Tongue (tissue), 2 donors: ENCODE measurements around the gene CYP2A7. TPM values are rescaled to one million over a fixed set of nuclear protein-coding genes. Genes with fewer than 3 reads are reported as not detected.
"Not testable (repeated sequence)": the region's sequence is repeated elsewhere in the genome, so short reads cannot be mapped to it uniquely, and the experiment has no call there.

Experiments used
- DNase-seq: peaks from one replicate; pipeline ENCODE4 v3.0.0-alpha.2; 2015
- total RNA-seq: library from RNA; depleted of rRNA; stranded (reverse); fragments of >200 nt; gene quantifications from one replicate; pipeline ENCODE4 v1.2.3, GENCODE V29; 2014

The CYP2A7 gene
- total RNA-seq, 1 donor from 2014 or later, result not detected

DNA sequence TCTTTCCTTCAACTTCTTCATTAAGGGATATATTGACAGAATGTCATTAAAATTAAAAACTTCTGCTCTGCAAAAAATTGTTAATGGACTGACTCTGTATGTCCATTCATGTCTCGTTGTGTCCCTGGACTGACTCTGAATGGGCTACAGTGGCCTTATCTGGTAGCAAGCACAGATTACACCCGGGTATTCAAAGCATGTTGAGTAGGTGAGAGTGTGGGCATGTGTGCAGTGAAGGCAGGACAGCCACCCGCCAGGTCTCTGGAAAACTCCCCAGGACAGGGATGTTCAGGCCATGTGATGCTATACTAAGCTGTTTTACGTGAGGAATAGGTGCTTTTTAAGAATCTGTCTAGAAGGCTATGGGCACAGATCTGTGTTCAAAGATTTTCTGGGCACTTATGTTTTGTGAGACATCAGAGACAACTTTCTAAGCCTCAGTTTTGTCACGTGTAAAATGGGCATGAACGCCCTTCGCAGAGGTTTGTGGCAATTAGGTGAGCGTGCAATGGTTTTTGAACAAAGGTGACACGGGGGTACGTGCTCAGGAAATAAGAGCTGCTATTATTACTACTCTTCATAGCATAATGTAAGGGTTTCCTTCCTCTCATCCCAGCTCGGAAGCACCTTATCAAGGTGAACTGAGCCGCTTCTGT is 38.9 kb downstream of the CYP2A7 start:
- not testable (repeated sequence) for DNase-seq

DNA sequence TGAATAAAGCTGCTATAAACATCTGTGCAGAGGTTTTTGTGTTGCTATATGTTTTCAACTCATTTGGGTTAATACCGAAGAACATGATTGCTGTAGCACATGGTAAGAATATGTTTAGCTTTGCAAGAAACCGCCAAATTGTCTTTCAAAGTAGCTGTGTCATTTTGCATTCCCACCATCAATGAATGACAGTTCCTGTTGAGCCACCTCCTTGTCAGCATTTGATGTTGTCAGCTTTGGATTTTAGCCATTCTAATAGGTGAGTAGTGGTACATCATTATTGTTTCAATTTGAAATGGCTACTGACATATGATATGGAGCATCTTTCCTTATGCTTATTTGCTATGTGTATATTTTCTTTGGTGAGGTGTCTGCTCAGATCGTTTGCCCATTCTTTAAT is 40.0 kb downstream of the CYP2A7 start:
- not testable (repeated sequence) for DNase-seq

DNA sequence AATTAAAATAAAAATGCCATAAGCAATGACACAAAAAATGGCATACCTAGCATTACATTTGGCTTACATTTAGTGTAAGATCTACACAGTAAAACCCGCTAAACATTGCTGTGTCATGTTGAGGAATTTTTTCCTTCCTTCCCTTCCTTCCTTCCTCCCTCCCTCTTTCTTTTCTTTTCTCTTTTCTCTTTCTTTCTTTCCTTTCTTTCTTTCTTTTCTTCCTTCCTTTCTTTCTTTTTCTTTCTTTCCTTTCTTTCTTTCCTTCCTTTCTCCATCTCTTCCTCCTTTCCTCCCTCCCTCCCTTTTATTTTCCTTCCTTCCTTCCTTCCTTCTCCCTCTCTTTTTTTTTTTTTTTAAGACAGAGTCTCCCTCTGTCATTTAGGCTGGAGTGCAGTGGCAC is 43.6 kb downstream of the CYP2A7 start:
- not testable (repeated sequence) for DNase-seq

DNA sequence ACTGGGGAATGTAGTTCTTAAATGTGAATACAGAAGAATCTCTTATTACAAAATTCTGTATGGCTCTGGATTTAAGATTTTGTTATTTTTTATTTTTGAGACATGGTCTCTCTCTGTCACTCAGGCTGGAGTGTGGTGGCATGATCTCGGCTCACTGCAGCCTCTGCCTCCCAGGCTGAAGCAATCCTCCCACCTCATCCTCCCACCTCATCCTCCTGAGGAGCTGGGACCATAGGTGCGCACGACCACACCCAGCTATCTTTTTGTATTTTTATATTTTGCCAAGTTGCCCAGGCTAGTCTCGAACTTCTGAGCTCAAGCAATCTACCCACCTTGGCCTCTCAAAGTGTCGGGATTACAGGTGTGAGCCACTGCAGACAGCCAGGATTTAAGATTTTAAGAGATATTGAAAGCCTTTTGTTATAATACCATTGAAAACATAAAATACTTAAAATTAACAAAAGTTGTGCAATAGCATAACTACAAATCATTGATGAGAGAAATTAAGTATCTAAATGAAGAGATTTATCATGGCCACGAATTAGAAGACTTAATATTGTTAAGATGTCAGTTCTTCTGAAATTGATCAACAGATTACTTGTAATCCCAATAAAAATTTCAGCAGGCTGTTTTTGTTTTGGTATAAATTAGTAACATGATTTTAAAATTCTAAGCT is 45.1 kb downstream of the CYP2A7 start:
- no peak for DNase-seq

DNA sequence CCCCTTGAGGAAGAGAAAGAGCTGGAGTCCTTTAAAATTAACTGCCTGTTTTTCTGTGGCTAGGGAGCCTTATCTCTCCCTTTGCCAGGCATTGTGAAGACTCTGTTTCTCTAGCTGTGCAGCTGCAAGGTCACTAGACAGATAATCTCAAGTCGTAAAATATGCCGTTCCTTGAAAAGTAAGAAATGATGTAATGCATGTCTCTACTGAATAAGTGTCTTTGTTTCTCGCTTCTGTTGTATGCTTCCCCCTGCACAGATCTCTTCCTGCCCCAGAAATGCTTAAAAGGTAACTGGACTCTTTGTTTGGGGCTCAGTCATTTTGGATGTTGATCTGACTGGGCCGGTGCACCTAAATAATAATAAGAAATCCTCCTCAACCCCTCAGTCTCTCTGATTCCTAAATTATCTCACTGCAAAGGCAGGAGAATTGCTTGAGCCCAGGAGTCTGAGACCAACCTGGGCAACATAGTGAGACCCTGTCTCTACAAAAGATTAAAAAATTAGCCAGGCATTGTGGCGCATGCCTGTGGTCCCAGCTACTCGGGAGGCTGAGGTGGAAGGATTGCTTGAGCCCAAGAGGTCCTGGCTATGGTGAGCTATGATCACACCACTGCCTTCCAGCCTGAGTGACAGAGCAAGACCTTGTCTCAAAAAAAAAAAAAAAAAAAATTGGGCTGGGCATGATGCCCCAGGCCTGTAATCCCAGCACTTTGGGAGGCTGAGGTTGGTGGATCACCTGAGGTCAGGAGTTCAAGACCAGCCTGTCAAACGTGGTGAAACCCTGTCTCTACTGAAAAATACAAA is 48.1 kb downstream of the CYP2A7 start:
- not testable (repeated sequence) for DNase-seq

DNA sequence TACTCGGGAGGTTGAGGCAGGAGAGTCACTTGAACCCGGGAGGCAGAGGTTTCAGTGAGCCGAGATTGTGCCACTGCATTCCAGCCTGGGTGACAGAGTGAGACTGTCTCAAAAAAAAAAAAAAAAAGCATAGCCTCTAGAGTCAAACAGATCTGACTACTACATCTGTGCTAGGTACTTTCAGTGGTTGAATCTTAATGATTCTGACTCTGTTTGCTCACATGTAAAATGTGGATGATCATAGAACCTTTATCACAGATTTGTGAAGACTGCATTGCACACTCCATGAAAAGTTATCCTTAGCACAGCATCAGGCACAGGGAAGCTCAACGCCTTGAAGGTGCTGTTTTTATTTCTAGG is 49.6 kb downstream of the CYP2A7 start:
- DNase-seq, result not testable (repeated sequence)

DNA sequence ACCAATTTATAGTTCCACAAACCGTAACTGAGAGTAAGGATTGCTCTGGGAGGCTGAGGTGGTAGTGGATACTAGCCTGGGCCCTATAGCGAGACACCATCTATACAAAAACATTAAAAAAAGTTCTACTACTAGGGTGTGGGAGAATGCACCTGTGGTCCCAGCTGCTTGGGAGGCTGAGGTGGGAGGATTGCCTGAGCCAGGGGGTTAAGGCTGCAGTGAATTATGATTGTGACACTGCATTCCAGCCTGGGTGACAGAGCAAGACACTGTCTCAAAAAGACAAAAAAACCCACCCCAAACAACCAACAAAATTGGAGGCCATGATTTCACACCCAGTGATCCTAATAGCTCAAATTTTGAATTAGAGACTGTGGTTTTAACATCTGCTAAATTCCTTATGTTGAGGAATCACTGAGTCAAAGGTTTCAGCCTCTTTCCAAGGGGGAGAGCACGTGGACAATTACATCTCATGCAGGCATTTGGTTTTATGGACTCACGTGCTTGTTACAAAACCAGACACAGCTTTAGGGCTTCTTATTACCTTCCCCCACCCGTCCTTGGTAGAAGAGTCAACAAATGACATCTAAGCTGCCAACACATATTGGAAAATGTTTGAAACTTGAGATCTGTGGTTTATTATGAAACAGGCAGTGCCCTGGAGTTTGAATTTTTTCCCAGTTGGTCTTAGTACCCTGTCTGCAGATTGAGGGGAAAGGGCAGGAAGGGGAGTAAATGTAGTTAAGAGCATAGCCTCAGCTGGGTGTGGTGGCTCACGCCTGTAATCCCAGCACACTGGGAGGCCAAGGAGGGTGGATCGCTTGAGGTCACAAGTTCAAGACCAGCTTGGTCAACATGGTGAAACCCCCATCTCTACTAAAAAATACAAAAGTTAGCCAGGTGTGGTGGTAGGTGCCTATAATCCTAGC is 50.3 kb downstream of the CYP2A7 start:
- peak; percentile 32 for DNase-seq

DNA sequence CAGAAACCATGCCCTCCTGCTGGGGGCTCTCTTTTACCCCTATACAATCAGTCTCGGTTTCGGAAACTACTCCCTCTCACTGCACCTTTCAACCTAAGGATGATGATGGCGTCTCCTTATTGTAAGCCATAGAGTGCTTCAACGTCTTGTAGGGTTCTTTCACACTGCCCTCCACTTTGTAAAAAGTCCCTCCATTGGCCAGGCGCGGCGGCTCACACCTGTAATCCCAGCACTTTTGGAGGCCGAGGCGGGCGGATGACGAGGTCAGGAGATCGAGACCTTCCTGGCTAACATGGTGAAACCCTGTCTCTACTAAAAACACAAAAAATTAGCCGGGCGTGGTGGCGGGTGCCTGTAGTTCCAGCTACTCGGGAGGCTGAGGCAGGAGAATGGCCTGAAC is 51.3 kb downstream of the CYP2A7 start:
- DNase-seq, result not testable (repeated sequence)

DNA sequence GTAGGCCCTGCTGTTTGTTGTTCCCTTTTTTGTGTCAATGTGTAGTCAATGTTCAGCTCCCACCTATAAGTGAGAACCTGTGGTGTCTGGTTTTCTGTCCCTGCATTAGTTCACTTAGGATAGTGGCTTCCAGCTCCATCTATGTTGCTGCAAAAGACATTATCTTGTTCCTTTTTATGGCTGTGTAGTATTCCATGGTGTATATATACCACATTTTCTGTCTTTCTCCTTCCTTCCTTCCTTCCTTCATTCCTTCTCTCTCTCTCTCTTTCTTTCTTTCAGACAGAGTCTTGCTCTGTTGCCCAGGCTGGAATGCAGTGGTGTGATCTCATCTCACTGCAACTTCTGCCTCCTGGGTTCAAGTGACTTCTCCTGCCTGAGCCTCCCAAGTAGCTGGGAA is 52.8 kb downstream of the CYP2A7 start:
- DNase-seq, result no peak

DNA sequence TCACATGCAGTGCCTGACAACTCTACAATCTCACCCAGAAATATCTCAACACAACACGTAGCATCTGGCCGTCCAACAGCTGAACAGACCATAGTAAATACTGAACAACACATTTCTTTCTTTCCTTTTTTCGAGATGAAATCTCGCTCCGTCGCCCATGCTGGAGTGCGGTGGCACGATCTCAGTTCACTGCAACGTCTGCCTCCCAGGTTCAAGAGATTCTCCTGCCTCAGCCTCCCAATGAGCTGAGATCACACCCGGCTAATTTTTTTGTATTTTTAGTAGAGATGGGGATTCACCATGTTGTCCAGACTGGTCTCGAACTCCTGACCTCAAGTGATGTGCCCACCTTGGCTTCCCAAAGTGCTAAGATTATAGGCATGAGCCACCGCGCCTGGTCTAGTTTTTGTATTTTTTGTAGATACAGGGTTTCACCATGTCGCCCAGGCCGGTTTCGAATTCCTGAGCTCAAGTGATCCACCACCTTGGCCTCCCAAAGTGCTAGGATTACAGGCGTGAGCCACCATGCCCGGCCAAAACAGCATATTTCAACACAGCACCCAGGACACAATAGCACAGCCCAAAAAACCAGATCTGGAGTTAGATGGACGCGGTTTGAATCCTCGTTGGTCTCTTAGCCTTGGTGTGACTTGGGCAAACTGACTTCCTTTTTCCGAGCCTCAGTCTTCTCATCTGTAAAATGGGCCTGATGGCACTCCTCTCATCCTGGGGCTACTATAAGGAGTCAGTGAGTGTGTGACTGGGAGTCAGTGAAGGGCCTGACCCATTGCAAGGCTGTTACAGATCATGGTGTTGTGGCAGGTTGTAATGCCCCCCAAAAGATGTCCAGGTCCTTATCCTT is 54.4 kb downstream of the CYP2A7 start:
- DNase-seq, result no peak

DNA sequence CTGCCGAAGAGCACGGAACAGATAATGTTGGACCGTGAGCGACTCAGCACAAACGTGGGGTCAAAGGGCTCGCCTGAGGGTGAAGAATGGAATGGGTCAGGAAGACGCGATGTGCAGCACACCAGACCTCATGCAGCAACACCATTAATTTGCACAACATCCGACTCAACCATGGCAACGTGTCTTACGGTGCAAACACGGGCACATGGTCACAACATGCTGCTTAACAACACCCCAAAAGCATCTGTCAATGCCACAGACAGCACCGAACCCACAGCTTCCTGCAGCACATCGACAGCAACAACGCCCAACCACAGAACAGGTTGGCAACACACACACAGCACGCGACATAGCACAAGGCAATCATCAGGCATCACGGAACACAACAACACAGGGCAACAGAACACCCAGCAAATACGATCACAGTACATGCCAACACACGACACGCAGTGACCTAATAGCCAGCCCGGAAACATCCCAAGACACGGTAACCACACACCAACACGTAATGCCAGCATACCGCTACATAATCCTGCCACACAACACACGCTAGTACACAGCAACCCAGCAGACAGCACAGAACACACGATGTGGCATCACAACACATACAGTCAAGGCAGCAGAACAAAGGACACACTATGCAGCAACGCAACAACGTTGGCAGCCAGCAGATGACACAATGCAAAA is 55.2 kb downstream of the CYP2A7 start:
- not testable (repeated sequence) for DNase-seq

DNA sequence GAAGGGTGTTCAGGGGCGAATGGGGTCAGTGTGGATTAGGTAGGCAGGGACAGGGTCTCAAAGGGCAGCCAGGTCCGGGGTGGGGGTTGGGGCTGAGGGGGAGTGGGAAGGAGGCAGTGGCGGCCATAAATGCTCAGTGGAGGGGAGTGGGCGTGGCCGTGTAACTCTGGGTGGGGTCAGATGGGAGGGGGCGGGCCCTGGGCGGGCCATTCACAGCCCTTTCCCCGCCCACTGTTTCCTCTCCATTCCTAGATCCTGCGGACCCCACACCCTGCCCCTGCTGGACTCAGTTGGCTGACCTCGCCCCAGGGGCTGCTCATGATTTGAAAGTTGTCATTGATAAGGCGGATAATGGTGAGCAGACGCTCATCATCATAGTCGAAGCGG is 55.7 kb downstream of the CYP2A7 start:
- not testable (repeated sequence) for DNase-seq

DNA sequence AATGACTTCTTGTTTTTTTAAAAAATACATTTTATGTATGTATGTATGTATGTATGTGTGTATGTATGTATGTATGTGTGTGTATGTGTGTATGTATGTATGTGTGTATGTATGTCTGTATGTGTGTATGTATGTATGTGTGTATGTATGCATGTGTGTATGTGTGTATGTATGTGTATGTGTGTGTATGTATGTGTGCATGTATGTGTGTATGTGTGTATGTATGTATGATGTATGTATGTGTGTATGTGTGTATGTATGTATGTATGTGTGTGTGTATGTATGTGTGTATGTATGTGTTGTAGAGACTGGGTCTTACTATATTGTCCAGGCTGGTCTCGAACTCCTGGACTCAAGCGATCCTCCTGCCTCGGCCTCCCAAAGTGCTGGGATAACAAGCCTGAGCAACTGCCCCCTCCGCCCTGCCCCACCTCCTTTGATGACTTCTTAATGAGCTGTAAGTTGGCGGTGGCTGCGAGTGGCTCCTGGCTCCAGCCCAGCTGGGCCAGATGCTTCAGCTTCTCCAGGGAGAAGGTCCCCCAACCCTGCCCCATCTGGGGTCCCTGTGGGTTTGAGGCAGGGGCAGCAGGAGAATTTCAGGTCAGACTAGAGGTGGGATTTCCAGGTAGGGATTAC is 56.5 kb downstream of the CYP2A7 start:
- not testable (repeated sequence) for DNase-seq

Other genes with a start within 250 kb of the CYP2A7 start
- 69.1 TPM for gene NUMBL, start 191.6 kb downstream of the CYP2A7 start, total RNA-seq
- gene COQ8B, start 165.3 kb downstream of the CYP2A7 start, total RNA-seq, result 41.4 TPM
- 18.8 TPM for gene ITPKC, start 165.1 kb downstream of the CYP2A7 start, total RNA-seq
- gene ACTMAP, start 131.8 kb downstream of the CYP2A7 start, total RNA-seq, result 1.3 TPM
- 14.2 TPM for gene SNRPA, start 131.0 kb downstream of the CYP2A7 start, total RNA-seq
- 1.9 TPM for gene MIA, start 106.7 kb downstream of the CYP2A7 start, total RNA-seq
- gene RAB4B, start 104.0 kb downstream of the CYP2A7 start, total RNA-seq, result 5.6 TPM
- gene EGLN2, start 83.0 kb downstream of the CYP2A7 start, total RNA-seq, result 58.7 TPM
- gene CYP2A6, start 31.8 kb downstream of the CYP2A7 start, total RNA-seq, result not detected
- not detected for gene CYP2B6, start 109.1 kb upstream of the CYP2A7 start, total RNA-seq
- not detected for gene CYP2A13, start 206.2 kb upstream of the CYP2A7 start, total RNA-seq
- gene CYP2F1, start 232.2 kb upstream of the CYP2A7 start, total RNA-seq, result 3.1 TPM